Smooth muscle cell of the pulmonary artery (primary cell): Measurements from ENCODE around the gene NANOGP8. TPM values are rescaled to one million over a fixed set of nuclear protein-coding genes. Genes with fewer than 3 reads are reported as not detected.

Source experiments
- total RNA-seq: library from RNA; depleted of rRNA; stranded (reverse); fragments of >200 nt; gene quantifications from 2 replicates; pipeline ENCODE4 v1.2.3, GENCODE V29; 2014

The NANOGP8 gene
- total RNA-seq: not detected in 2 replicates

GRCh38 chr15:35085176-35085919 lies at the start of gene NANOGP8:
Gene NANOGP8 (minus strand): TSS chr15:35085295. CDS start chr15:35085110, 185 bp downstream.

Other genes with a start within 250 kb of the NANOGP8 start
- gene AQR, start 115.6 kb downstream of the NANOGP8 start, total RNA-seq: 19.9 and 22.1 TPM in 2 replicates
- 40.1 and 45.1 TPM in 2 replicates for gene ZNF770, start 97.0 kb downstream of the NANOGP8 start, total RNA-seq